GM23338 (cell line): ENCODE results near the gene RNF157. TPM values are rescaled to one million over a fixed set of nuclear protein-coding genes. Genes with fewer than 3 reads are reported as not detected.

Source experiments
- ATAC-seq: fragments of 200-7000 bp; cut with Tn5 transposase; 3 replicates; pipeline ENCODE4 v1.9.1; 2020
- DNase-seq: peaks from one replicate; pipeline ENCODE4 v3.0.0-alpha.2; 2015; ENCODE audit warnings: low spot score
- H2AFZ ChIP-seq: fragments of 200-600 bp; sonication (generic); 2 replicates; pipeline ENCODE4 v1.8.0; 2016; ENCODE audit warnings: antibody characterized with exemption, mild to moderate bottlenecking, moderate library complexity
- H3F3A ChIP-seq: fragments of 200-600 bp; sonication (generic); replicated peaks from 2 replicates; pipeline ENCODE4 v1.8.0; 2017; ENCODE audit warnings: antibody characterized with exemption, mixed run types, low read depth
- H3K27ac ChIP-seq: fragments of 200-600 bp; sonication (generic); 2 replicates; pipeline ENCODE4 v1.6.1; 2016; ENCODE audit warnings: low read depth
- H3K27me3 ChIP-seq: fragments of 200-600 bp; sonication (generic); 2 replicates; pipeline ENCODE4 v1.8.0; 2016; ENCODE audit warnings: mild to moderate bottlenecking, mixed run types, moderate library complexity; ENCODE audit not compliant: insufficient read depth
- H3K36me3 ChIP-seq: fragments of 200-600 bp; sonication (generic); 2 replicates; pipeline ENCODE4 v1.8.0; 2016; ENCODE audit warnings: mild to moderate bottlenecking; ENCODE audit not compliant: insufficient read depth
- H3K4me1 ChIP-seq: fragments of 200-600 bp; sonication (generic); 2 replicates; pipeline ENCODE4 v1.8.0; 2016; ENCODE audit warnings: mild to moderate bottlenecking, moderate library complexity; ENCODE audit not compliant: insufficient read depth
- H3K4me2 ChIP-seq: fragments of 200-600 bp; sonication (generic); 2 replicates; pipeline ENCODE4 v1.7.1; 2017; ENCODE audit warnings: mixed run types
- H3K4me3 ChIP-seq: fragments of 200-600 bp; sonication (generic); 2 replicates; pipeline ENCODE4 v1.6.1; 2016; ENCODE audit warnings: mixed run types
- H3K79me2 ChIP-seq: fragments of 200-600 bp; sonication (generic); replicated peaks from 2 replicates; pipeline ENCODE4 v1.8.0; 2017; ENCODE audit warnings: mild to moderate bottlenecking; ENCODE audit not compliant: insufficient read depth
- H3K9me2 ChIP-seq: fragments of 200-600 bp; sonication (generic); 2 replicates; pipeline ENCODE4 v1.8.0; 2017; ENCODE audit not compliant: insufficient read depth
- H4K20me1 ChIP-seq: fragments of 200-600 bp; sonication (generic); replicated peaks from 2 replicates; pipeline ENCODE4 v1.8.0; 2017; ENCODE audit warnings: mild to moderate bottlenecking; ENCODE audit not compliant: insufficient read depth
- H3K27ac Mint-ChIP-seq: 2 replicates; pipeline ENCODE4 v1.8.0; 2020; ENCODE audit warnings: inconsistent platforms, mild to moderate bottlenecking, moderate library complexity, mixed read lengths
- H3K27me3 Mint-ChIP-seq: 3 replicates; pipeline ENCODE4 v1.8.0; 2022; ENCODE audit warnings: low read depth, mild to moderate bottlenecking, moderate library complexity, mixed read lengths, inconsistent platforms; ENCODE audit not compliant: insufficient read depth, poor library complexity
- H3K36me3 Mint-ChIP-seq: 3 replicates; pipeline ENCODE4 v1.8.0; 2021; ENCODE audit warnings: low read depth, mild to moderate bottlenecking, inconsistent platforms, moderate library complexity, mixed read lengths
- H3K4me1 Mint-ChIP-seq: 3 replicates; pipeline ENCODE4 v1.8.0; 2020; ENCODE audit warnings: mild to moderate bottlenecking, inconsistent platforms, mixed read lengths
- H3K4me3 Mint-ChIP-seq: 3 replicates; pipeline ENCODE4 v1.8.0; 2021; ENCODE audit warnings: moderate library complexity, mild to moderate bottlenecking, inconsistent platforms, mixed read lengths
- H3K9me3 Mint-ChIP-seq: 3 replicates; pipeline ENCODE4 v1.8.0; 2020; ENCODE audit warnings: moderate library complexity, mild to moderate bottlenecking, inconsistent platforms, mixed read lengths
- CREB1 ChIP-seq: fragments of 250-450 bp; sonication (Bioruptor Pico); IDR thresholded peaks from 2 replicates; pipeline ENCODE4 v1.5.0; 2020; ENCODE audit warnings: low read depth, mild to moderate bottlenecking, moderate library complexity
- CTCF ChIP-seq, 2 experiments: fragments of 200-600 bp in 1 of 2; sonication (generic) in 1 of 2; conservative IDR thresholded peaks; 2 replicates each; pipeline versions ENCODE4 v1.5.1 to v1.6.1; 2016 to 2017; ENCODE audit warnings: antibody characterized with exemption in 2 of 2, low read depth in 2 of 2, mild to moderate bottlenecking in 2 of 2, moderate library complexity in 1 of 2
- ETS1 ChIP-seq: IDR thresholded peaks from 2 replicates; pipeline ENCODE4 v1.6.1; 2016; ENCODE audit warnings: antibody characterized with exemption
- EZH2 ChIP-seq: fragments of 200-600 bp; sonication (generic); IDR thresholded peaks from one replicate; pipeline ENCODE4 v1.8.0; 2017; ENCODE audit warnings: antibody characterized with exemption, mild to moderate bottlenecking, low read depth; ENCODE audit not compliant: unreplicated experiment
- EZH2phosphoT487 ChIP-seq: fragments of 200-600 bp; sonication (generic); IDR thresholded peaks from one replicate; pipeline ENCODE4 v1.8.1; 2018; ENCODE audit warnings: antibody characterized with exemption; ENCODE audit not compliant: unreplicated experiment
- JUNB ChIP-seq: IDR thresholded peaks from one replicate; pipeline ENCODE4 v1.6.1; 2016; ENCODE audit warnings: antibody characterized with exemption; ENCODE audit not compliant: unreplicated experiment
- NANOG ChIP-seq: IDR thresholded peaks from 2 replicates; pipeline ENCODE4 v1.6.1; 2016; ENCODE audit warnings: antibody characterized with exemption, borderline replicate concordance
- POLR2AphosphoS5 ChIP-seq: IDR thresholded peaks from 2 replicates; pipeline ENCODE4 v1.6.1; 2016; ENCODE audit warnings: antibody characterized with exemption, low read depth
- REST ChIP-seq: IDR thresholded peaks from one replicate; pipeline ENCODE4 v1.6.1; 2018; ENCODE audit warnings: antibody characterized with exemption; ENCODE audit not compliant: unreplicated experiment
- STAT1 ChIP-seq: IDR thresholded peaks from one replicate; pipeline ENCODE4 v1.6.1; 2016; ENCODE audit warnings: antibody characterized with exemption; ENCODE audit not compliant: unreplicated experiment
- ZNF114 ChIP-seq: fragments of 250-450 bp; sonication (Bioruptor Pico); IDR thresholded peaks from 2 replicates; pipeline ENCODE4 v1.5.0; 2020; ENCODE audit warnings: mild to moderate bottlenecking, moderate library complexity
- ZNF331 ChIP-seq: fragments of 250-450 bp; sonication (Bioruptor Pico); IDR thresholded peaks from 2 replicates; pipeline ENCODE4 v1.5.0; 2020; ENCODE audit warnings: low read depth, mild to moderate bottlenecking, moderate library complexity
- ZNF462 ChIP-seq: fragments of 250-450 bp; sonication (Bioruptor Pico); IDR thresholded peaks from 2 replicates; pipeline ENCODE4 v1.5.0; 2020; ENCODE audit warnings: mild to moderate bottlenecking, moderate library complexity
- polyA plus RNA-seq: library from polyadenylated mRNA; unstranded; fragments of >200 nt; fragmentation: Nextera tagmentation; extraction: Ambion mirVana; gene quantifications from 2 replicates; pipeline ENCODE4 v1.2.1, GENCODE V29; 2016
- total RNA-seq: library from RNA; depleted of rRNA; stranded (reverse); fragments of >200 nt; shearing (Covaris generic); gene quantifications from 2 replicates; pipeline ENCODE4 v1.2.3, GENCODE V29; 2014

Gene RNF157
- total and polyA plus RNA-seq, 2 experiments from 2014 or later, result 7.8 to 11.7 TPM

- peaks cover 44% of the 10 kb centered on the region for H3K36me3 Mint-ChIP-seq
- ATAC-seq, result no peak
Observed at GRCh38 chr17:76102944-76103273, 137.4 kb downstream of the RNF157 start.

More at GRCh38 chr17:76102944-76103273, 137.4 kb downstream of the RNF157 start:
- Histone ChIP-seq H3K4me1 (peaks cover 26% of the 10 kb centered on the region; the same call in 1 of the 2 replicates), H3K4me2 (peak overlapping the region; percentile 96), H3K36me3 (peaks cover 17% of the 10 kb centered on the region), H3F3A (0 out of 2 replicates have a peak, but pooled peaks cover 12% of the 10 kb centered on the region), H3K27ac (peak overlapping the region; percentile 39; the same call in 1 of the 2 replicates), H4K20me1 (no peaks in the 10 kb centered on the region; the same call in 1 of the 2 replicates), H3K79me2 (peaks cover 20% of the 10 kb centered on the region), H3K27me3 (no peaks in the 10 kb centered on the region), H3K9me2 (no peaks in the 10 kb centered on the region), H3K4me3 (peak overlapping the region; percentile 92), H2AFZ (peak overlapping the region; percentile 40)
- H3K27ac Mint-ChIP-seq, result peak overlapping the region; percentile 98
- peaks cover 10% of the 10 kb centered on the region for H3K27me3 Mint-ChIP-seq
- DNase-seq, result no peak
- peaks cover 3% of the 10 kb centered on the region; the same call in 2 of the 3 replicates for H3K9me3 Mint-ChIP-seq
- peaks cover 27% of the 10 kb centered on the region for H3K4me1 Mint-ChIP-seq
- peak overlapping the region; percentile 86 for H3K4me3 Mint-ChIP-seq
- TF ChIP-seq ZNF462 (CRISPR knock-in tag), result no peak
- no peak for TF ChIP-seq REST
- no peak for TF ChIP-seq EZH2
- no peak for TF ChIP-seq STAT1
- no peak for TF ChIP-seq ETS1
- no peak for TF ChIP-seq NANOG
- no peak for TF ChIP-seq ZNF114 (CRISPR knock-in tag)
- TF ChIP-seq EZH2phosphoT487, result no peak
- TF ChIP-seq JUNB, result no peak
- no peak for TF ChIP-seq ZNF331 (CRISPR knock-in tag)
- no peak for TF ChIP-seq CREB1 (CRISPR knock-in tag)
- TF ChIP-seq CTCF (conservative IDR thresholded peaks at IDR 0.05; ENCODE audit: low read depth in 2 of 2), result no peak
- TF ChIP-seq POLR2AphosphoS5, result no peak
